ENCODE measurements around the gene KLHL42. TPM values are rescaled to one million over a fixed set of nuclear protein-coding genes. Genes with fewer than 3 reads are reported as not detected.
A peak's percentile ranks its signal among the peaks of the same experiment; 100 is the strongest.

The KLHL42 gene
- total and polyA plus RNA-seq, 2 donors from 2014 or later = 6.6 to 21.2 TPM

- H3K27ac ChIP-seq (ENCODE audit: low read depth in 2 of 2, low read length in 2 of 2) = no peak overlapping the region
- H3K36me3 ChIP-seq (ENCODE audit: control insufficient read depth in 2 of 3, insufficient read depth in 3 of 3, low read length in 3 of 3) = no peaks in the 10 kb centered on the region
- DNase-seq (no peak), FAIRE-seq (no peak)
- H3K4me1 ChIP-seq (ENCODE audit: control insufficient read depth in 2 of 3, insufficient read depth in 2 of 3, low read depth in 1 of 3, low read length in 3 of 3) = peaks cover 3 to 11% (median 10%) of the 10 kb centered on the region in 3 donors
- H3K27me3 ChIP-seq (ENCODE audit: control insufficient read depth, insufficient read depth, low read length) = no peaks in the 10 kb centered on the region
- intact Hi-C loops (cut with DNase I) = no loop called here
- H3K4me3 ChIP-seq (ENCODE audit: low read length in 3 of 3) = no peak overlapping the region
- H3K9me3 ChIP-seq (ENCODE audit: control insufficient read depth in 2 of 3, insufficient read depth in 1 of 3, low read length in 3 of 3) = no peaks in the 10 kb centered on the region
- TF ChIP-seq CTCF (IDR thresholded peaks at IDR 0.05; ENCODE audit: borderline replicate concordance, extremely low read depth, insufficient read depth) = no peak
- H3K9ac ChIP-seq (ENCODE audit: low read length in 3 of 3) = no peak overlapping the region
Measured at GRCh38 chr12:27777141-27777540, 2.9 kb upstream of the KLHL42 start.

GRCh38 chr12:27778206-27778605 is 1.8 kb upstream of the KLHL42 start:
- FAIRE-seq = no peak
- intact Hi-C loops (cut with DNase I) = no loop called here
- TF ChIP-seq CTCF (IDR thresholded peaks at IDR 0.05; ENCODE audit: borderline replicate concordance, extremely low read depth, insufficient read depth) = no peak

GRCh38 chr12:27779416-27779919 is 565 bp upstream of the KLHL42 start:
- intact Hi-C loops (cut with DNase I) = no loop called here
- FAIRE-seq = no peak
- H3K9ac ChIP-seq (ENCODE audit: low read length in 3 of 3) = peak overlapping the region; percentile 71 to 81 (median 81)
- no peaks in the 10 kb centered on the region for H3K36me3 ChIP-seq (ENCODE audit: control insufficient read depth in 2 of 3, insufficient read depth in 3 of 3, low read length in 3 of 3)
- DNase-seq = peak; percentile 43 to 72 (median 60)
- TF ChIP-seq CTCF (IDR thresholded peaks at IDR 0.05; ENCODE audit: borderline replicate concordance, extremely low read depth, insufficient read depth) = no peak
- no peaks in the 10 kb centered on the region for H3K27me3 ChIP-seq (ENCODE audit: control insufficient read depth, insufficient read depth, low read length)
- peaks cover 3 to 11% (median 10%) of the 10 kb centered on the region in 3 donors for H3K4me1 ChIP-seq (ENCODE audit: control insufficient read depth in 2 of 3, insufficient read depth in 2 of 3, low read depth in 1 of 3, low read length in 3 of 3)
- peak overlapping the region; percentile 62 to 74 for H3K27ac ChIP-seq (ENCODE audit: low read depth in 2 of 2, low read length in 2 of 2)
- H3K4me3 ChIP-seq (ENCODE audit: low read length in 3 of 3) = peak overlapping the region; percentile 87 to 90 (median 90)
- H3K9me3 ChIP-seq (ENCODE audit: control insufficient read depth in 2 of 3, insufficient read depth in 1 of 3, low read length in 3 of 3) = no peaks in the 10 kb centered on the region

More at GRCh38 chr12:27778206-27778605, 1.8 kb upstream of the KLHL42 start:
- Histone ChIP-seq H3K4me1 (ENCODE audit: control insufficient read depth in 2 of 3, insufficient read depth in 2 of 3, low read depth in 1 of 3, low read length in 3 of 3) (peaks cover 3 to 11% (median 10%) of the 10 kb centered on the region in 3 donors), H3K4me3 (ENCODE audit: low read length in 3 of 3) (no peak overlapping the region), H3K27me3 (ENCODE audit: control insufficient read depth, insufficient read depth, low read length) (no peaks in the 10 kb centered on the region), H3K9me3 (ENCODE audit: control insufficient read depth in 2 of 3, insufficient read depth in 1 of 3, low read length in 3 of 3) (no peaks in the 10 kb centered on the region), H3K9ac (ENCODE audit: low read length in 3 of 3) (no peak overlapping the region), H3K27ac (ENCODE audit: low read depth in 2 of 2, low read length in 2 of 2) (no peak overlapping the region), H3K36me3 (ENCODE audit: control insufficient read depth in 2 of 3, insufficient read depth in 3 of 3, low read length in 3 of 3) (no peaks in the 10 kb centered on the region)
- no peak for DNase-seq
